Small intestine (tissue), 7 donors: Measurements from ENCODE around the gene SPATA20. TPM values are rescaled to one million over a fixed set of nuclear protein-coding genes. Genes with fewer than 3 reads are reported as not detected.
A peak's percentile ranks its signal among the peaks of the same experiment; 100 is the strongest.

Experiments
- DNase-seq, 2 donors: peaks; one replicate each; pipeline versions ENCODE4 v3.0.0 to v3.0.0-alpha.2; 2013
- FAIRE-seq: peaks from 2 replicates; lab custom pipeline; 2012; peaks lifted over from hg19 to GRCh38; lab: Jason Lieb, UNC
- H3K27ac ChIP-seq, 3 donors: one replicate each; pipeline ENCODE4 v1.5.1; 2013; ENCODE audit warnings: low read length in 2 of 3, mild to moderate bottlenecking in 2 of 3, control low read depth in 1 of 3, inconsistent platforms in 1 of 3, low read depth in 1 of 3, moderate library complexity in 1 of 3
- H3K27me3 ChIP-seq, 3 donors: one replicate each; pipeline ENCODE4 v1.6.1; 2013; ENCODE audit warnings: low read length in 3 of 3, inconsistent platforms in 1 of 3; ENCODE audit not compliant: control insufficient read depth in 3 of 3, insufficient read depth in 3 of 3
- H3K36me3 ChIP-seq, 3 donors: one replicate each; pipeline ENCODE4 v1.6.1; 2013; ENCODE audit warnings: low read length in 3 of 3, inconsistent platforms in 1 of 3, low read depth in 1 of 3, mild to moderate bottlenecking in 1 of 3, moderate library complexity in 1 of 3; ENCODE audit not compliant: control insufficient read depth in 3 of 3, insufficient read depth in 2 of 3
- H3K4me1 ChIP-seq, 3 donors: one replicate each; pipeline ENCODE4 v1.6.1; 2013; ENCODE audit warnings: low read length in 2 of 3, inconsistent platforms in 1 of 3, low read depth in 1 of 3, mild to moderate bottlenecking in 1 of 3, moderate library complexity in 1 of 3; ENCODE audit not compliant: control insufficient read depth in 3 of 3, insufficient read depth in 2 of 3
- H3K4me3 ChIP-seq, 3 donors: one replicate each; pipeline ENCODE4 v1.5.1; 2013; ENCODE audit warnings: low read length in 3 of 3, control low read depth in 1 of 3, inconsistent platforms in 1 of 3, low read depth in 1 of 3, mild to moderate bottlenecking in 1 of 3, moderate library complexity in 1 of 3
- H3K9me3 ChIP-seq, 2 donors: one replicate each; pipeline ENCODE4 v1.6.1; 2013; ENCODE audit warnings: low read depth in 1 of 2, low read length in 1 of 2; ENCODE audit not compliant: control insufficient read depth in 2 of 2, insufficient read depth in 1 of 2
- WGBS, 3 donors: extraction: QIAGEN DNeasy Blood & Tissue Kit; methylation state at CpG; one replicate each; pipeline ENCODE4 v1.1.7; 2013; 5-methylcytosine and 5-hydroxymethylcytosine counted together
- polyA plus RNA-seq, 4 donors: library from polyadenylated mRNA; stranded (reverse) in 3 of 4; unstranded in 1 of 4; fragments of 200-250 nt in 3 of 4; fragments of 120-200 nt in 1 of 4; gene quantifications; one replicate each; pipeline versions ENCODE4 v1.2.1 to v1.2.3, GENCODE V29; 2013
- donor health status: healthy with polysubstance abuse.
- donor health status: control.
- donor health status: control.
- donor health status: Bipolar disorder and iron deficiency.
- donor health status: healthy.

SPATA20 gene
- polyA plus RNA-seq, 4 donors, result 7.0 to 67.0 (median 23.6) TPM

- no peak for FAIRE-seq
- DNase-seq, result peak; percentile 69 to 84
- peaks cover 0 to 11% (median 0%) of the 10 kb centered on the region in 3 donors for H3K36me3 ChIP-seq
- peak overlapping the region in 2 of 3 donors; percentile 81 to 85 for H3K27ac ChIP-seq
- H3K27me3 ChIP-seq, result peaks cover 0 to 11% (median 7%) of the 10 kb centered on the region in 3 donors
- peak overlapping the region in 1 of 3 donors; percentile 37 for H3K4me3 ChIP-seq
- 9 to 47% (median 23%) methylated on average over 24 of the region's 24 CpGs for whole genome bisulfite sequencing, 3 donors
- no peaks in the 10 kb centered on the region for H3K9me3 ChIP-seq
- peaks cover 0 to 47% (median 2%) of the 10 kb centered on the region in 3 donors for H3K4me1 ChIP-seq
Measured at GRCh38 chr17:50534222-50534978, 12.6 kb upstream of the SPATA20 start.

- DNase-seq (no peak), FAIRE-seq (no peak)
- Histone ChIP-seq H3K4me3 (peak overlapping the region in 1 of 3 donors; percentile 37), H3K27ac (peak overlapping the region in 2 of 3 donors; percentile 81 to 85), H3K27me3 (peaks cover 0 to 11% (median 7%) of the 10 kb centered on the region in 3 donors), H3K36me3 (peaks cover 0 to 13% (median 0%) of the 10 kb centered on the region in 3 donors), H3K4me1 (peaks cover 0 to 52% (median 5%) of the 10 kb centered on the region in 3 donors), H3K9me3 (no peaks in the 10 kb centered on the region)
- 62 to 87% (median 69%) methylated on average over 2 of the region's 2 CpGs for WGBS, 3 donors
Measured at GRCh38 chr17:50534979-50535326, 12.0 kb upstream of the SPATA20 start.

- no peak overlapping the region for H3K4me3 ChIP-seq
- no peaks in the 10 kb centered on the region for H3K9me3 ChIP-seq
- H3K27ac ChIP-seq, result no peak overlapping the region
- 58 to 75% (median 62%) methylated on average over 7 of the region's 7 CpGs for WGBS, 3 donors
- FAIRE-seq (no peak), DNase-seq (no peak)
- peaks cover 0 to 11% (median 7%) of the 10 kb centered on the region in 3 donors for H3K27me3 ChIP-seq
- H3K36me3 ChIP-seq, result peaks cover 0 to 13% (median 0%) of the 10 kb centered on the region in 3 donors
- peaks cover 0 to 55% (median 5%) of the 10 kb centered on the region in 3 donors for H3K4me1 ChIP-seq
Measured at GRCh38 chr17:50535407-50535806, 11.6 kb upstream of the SPATA20 start.

- Histone ChIP-seq H3K4me3 (no peak overlapping the region), H3K4me1 (peaks cover 0 to 61% (median 3%) of the 10 kb centered on the region in 3 donors), H3K27me3 (peaks cover 0 to 11% (median 2%) of the 10 kb centered on the region in 3 donors), H3K9me3 (no peaks in the 10 kb centered on the region), H3K27ac (no peak overlapping the region), H3K36me3 (peaks cover 0 to 20% (median 0%) of the 10 kb centered on the region in 3 donors)
- no peak for DNase-seq
- 89 to 93% (median 89%) methylated on average over 45 of the region's 45 CpGs for WGBS, 3 donors
- no peak for FAIRE-seq
Measured at GRCh38 chr17:50536683-50537646, 10.0 kb upstream of the SPATA20 start.

GRCh38 chr17:50537721-50538548 lies 9.0 kb upstream of the SPATA20 start:
- WGBS, 3 donors, result 49 to 76% (median 61%) methylated on average over 17 to 20 of the region's 20 CpGs
- DNase-seq, result no peak
- Histone ChIP-seq H3K36me3 (peaks cover 0 to 20% (median 0%) of the 10 kb centered on the region in 3 donors), H3K4me1 (peaks cover 0 to 58% (median 3%) of the 10 kb centered on the region in 3 donors), H3K9me3 (no peaks in the 10 kb centered on the region), H3K27me3 (peaks cover 0 to 7% (median 2%) of the 10 kb centered on the region in 3 donors), H3K27ac (peak overlapping the region; percentile 52 to 77 (median 52)), H3K4me3 (no peak overlapping the region)
- no peak for FAIRE-seq

- DNase-seq (peak; percentile 86 to 88), FAIRE-seq (no peak)
- Histone ChIP-seq H3K36me3 (peaks cover 0 to 20% (median 0%) of the 10 kb centered on the region in 3 donors), H3K4me1 (peaks cover 0 to 58% (median 5%) of the 10 kb centered on the region in 3 donors), H3K27ac (peak overlapping the region; percentile 52 to 77 (median 52)), H3K27me3 (no peaks in the 10 kb centered on the region), H3K9me3 (no peaks in the 10 kb centered on the region), H3K4me3 (no peak overlapping the region)
- WGBS, 3 donors, result 33 to 58% (median 49%) methylated on average over 19 to 20 of the region's 20 CpGs
Measured at GRCh38 chr17:50538549-50539410, 8.2 kb upstream of the SPATA20 start.
